ENCODE results near the gene JAKMIP1. TPM values are rescaled to one million over a fixed set of nuclear protein-coding genes. Genes with fewer than 3 reads are reported as not detected.

The JAKMIP1 gene
- total RNA-seq, 1 donor from 2014 or later, result 0.64 TPM

DNA sequence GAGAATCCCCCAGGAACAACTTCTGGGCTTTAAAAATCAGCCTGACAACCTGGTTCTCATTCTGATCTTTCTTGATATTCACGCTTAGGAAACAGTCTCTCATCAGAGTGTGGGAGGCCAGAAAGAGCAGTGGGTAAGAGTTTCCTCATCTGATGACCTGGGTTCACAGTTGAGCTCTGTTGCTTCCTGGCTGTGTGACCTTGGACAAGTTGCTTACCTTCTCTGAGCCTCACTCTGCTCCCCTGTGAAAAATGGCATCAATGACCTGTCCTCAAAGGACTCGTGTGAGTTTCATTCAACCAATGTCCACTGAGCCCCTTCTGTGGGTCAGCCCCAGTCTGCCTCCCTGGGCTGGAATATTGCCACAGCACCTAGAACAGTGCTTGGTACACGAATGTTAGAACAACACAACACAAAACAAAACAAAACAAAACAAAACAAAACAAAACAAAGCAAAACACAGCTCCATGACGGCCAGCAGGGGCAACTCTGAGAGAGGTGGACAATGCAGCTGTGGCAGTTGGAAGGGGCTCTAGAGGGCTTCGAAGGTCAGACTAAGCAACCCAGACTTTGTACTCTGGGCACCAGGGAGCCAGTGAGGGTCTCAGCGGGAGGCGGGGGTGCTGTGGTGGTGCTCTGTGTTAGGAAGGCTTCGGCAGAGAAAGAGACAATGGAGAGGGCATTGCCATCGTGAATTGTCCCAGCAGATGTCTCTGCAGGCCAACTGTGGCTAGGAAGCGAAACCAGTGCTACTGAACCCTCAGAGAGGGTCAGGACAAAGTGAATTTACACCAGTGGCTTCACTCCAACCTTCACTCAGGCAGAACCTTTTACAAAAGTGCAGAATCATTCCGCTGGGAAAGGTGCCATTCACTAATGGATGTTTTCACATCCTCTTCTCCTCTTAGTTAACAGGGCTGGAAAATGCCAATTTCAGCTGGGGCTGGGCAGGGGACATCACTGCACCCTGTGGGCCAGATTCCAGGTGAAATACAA, 167.8 kb downstream of the JAKMIP1 start:
- no peak for TF ChIP-seq CTCF (IDR thresholded peaks at IDR 0.05)
- Histone ChIP-seq H3K27me3 (no peaks in the 10 kb centered on the region), H3K27ac (no peak overlapping the region), H3K9me3 (no peaks in the 10 kb centered on the region), H3K4me1 (peaks cover 3% of the 10 kb centered on the region), H3K4me3 (no peak overlapping the region), H3K36me3 (no peaks in the 10 kb centered on the region)
- intact Hi-C loops (cut with DNase I), result no loop called here
- ATAC-seq, result peak; percentile 32
- DNase-seq, result no peak

DNA sequence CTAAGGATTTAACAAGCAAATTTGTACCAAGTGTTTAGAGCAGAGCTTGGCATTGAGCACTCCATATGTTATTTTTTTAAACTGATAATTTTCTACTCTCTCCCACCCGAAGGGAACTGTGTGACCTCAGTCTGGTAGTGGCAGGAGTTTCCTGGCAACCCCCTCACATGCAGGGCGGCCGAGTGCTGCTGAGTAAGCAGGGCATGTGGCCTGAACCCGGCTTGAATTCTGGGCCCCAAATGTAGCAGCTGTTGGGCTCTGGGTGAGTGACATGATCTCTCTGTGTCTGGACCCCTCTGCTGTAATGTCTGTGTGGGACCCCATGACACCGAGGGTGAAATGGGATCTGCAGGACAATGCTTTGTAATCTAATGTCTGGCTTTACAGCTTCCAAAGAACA, 168.5 kb downstream of the JAKMIP1 start:
- DNase-seq (no peak), ATAC-seq (no peak)
- Histone ChIP-seq H3K27ac (no peak overlapping the region), H3K9me3 (no peaks in the 10 kb centered on the region), H3K27me3 (no peaks in the 10 kb centered on the region), H3K36me3 (no peaks in the 10 kb centered on the region), H3K4me1 (peaks cover 3% of the 10 kb centered on the region), H3K4me3 (no peak overlapping the region)
- TF ChIP-seq CTCF (IDR thresholded peaks at IDR 0.05), result no peak
- intact Hi-C loops (cut with DNase I), result no loop called here

DNA sequence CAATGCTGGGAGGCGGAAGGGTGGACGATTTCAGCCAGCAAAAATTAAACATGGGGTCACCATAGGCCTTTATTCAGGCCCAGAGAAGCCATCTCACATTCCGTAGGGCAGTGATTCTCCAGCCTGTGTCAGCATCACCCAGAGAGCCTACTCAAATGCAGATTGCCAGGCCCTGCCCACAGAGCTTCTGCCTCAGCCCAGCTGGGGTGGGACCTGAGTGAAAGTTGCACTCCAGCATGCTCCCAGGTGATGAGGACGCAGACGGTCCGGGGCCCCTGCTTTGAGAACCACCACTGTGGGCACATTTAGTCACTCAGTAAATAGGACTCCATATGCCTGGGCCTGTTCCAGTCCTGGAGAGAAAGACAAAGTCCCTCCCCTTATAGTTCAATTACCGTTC, 169.7 kb downstream of the JAKMIP1 start:
- DNase-seq, result no peak
- Histone ChIP-seq H3K27ac (no peak overlapping the region), H3K9me3 (no peaks in the 10 kb centered on the region), H3K36me3 (no peaks in the 10 kb centered on the region), H3K4me1 (peaks cover 3% of the 10 kb centered on the region), H3K27me3 (no peaks in the 10 kb centered on the region), H3K4me3 (no peak overlapping the region)
- no peak for TF ChIP-seq CTCF (IDR thresholded peaks at IDR 0.05)
- no peak for ATAC-seq
- intact Hi-C loops (cut with DNase I), result no loop called here

GRCh38 chr4:6029254-6029653, 171.1 kb downstream of the JAKMIP1 start:
- H3K27me3 ChIP-seq, result no peaks in the 10 kb centered on the region
- no peaks in the 10 kb centered on the region for H3K36me3 ChIP-seq
- intact Hi-C loops (cut with DNase I), result no loop called here
- H3K4me1 ChIP-seq, result peaks cover 3% of the 10 kb centered on the region
- ATAC-seq (no peak), DNase-seq (no peak)
- TF ChIP-seq CTCF (IDR thresholded peaks at IDR 0.05), result no peak
- H3K9me3 ChIP-seq, result no peaks in the 10 kb centered on the region
- H3K4me3 ChIP-seq, result no peak overlapping the region
- no peak overlapping the region for H3K27ac ChIP-seq

DNA sequence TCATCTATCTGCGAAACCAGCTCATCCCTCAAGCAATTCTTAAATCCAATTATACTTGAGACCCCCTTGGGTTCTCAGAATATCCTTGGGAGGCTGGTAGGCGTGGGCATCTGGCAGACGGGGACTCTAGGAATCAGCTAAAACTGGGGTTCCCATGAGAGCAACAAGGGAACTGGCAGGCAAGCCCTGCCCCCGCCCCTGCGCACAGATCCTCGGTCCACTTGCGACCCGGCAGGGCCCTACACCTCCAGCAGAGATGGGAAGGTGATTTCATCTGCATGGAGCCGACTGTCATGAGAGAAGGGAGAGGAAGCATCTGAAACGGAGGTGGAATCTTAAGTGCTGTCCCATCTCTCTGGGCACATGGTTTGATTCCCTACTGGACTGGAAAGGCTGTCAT, 172.2 kb downstream of the JAKMIP1 start:
- Histone ChIP-seq H3K27ac (no peak overlapping the region), H3K4me1 (peaks cover 3% of the 10 kb centered on the region), H3K4me3 (no peak overlapping the region), H3K27me3 (no peaks in the 10 kb centered on the region), H3K9me3 (no peaks in the 10 kb centered on the region), H3K36me3 (no peaks in the 10 kb centered on the region)
- DNase-seq (no peak), ATAC-seq (no peak)
- intact Hi-C loops (cut with DNase I), result no loop called here
- TF ChIP-seq CTCF (IDR thresholded peaks at IDR 0.05), result no peak
